ENCODE measurements around the gene FAM162A.

Gene FAM162A

GRCh38 chr3:122353893-122354401 is 30.0 kb upstream of the FAM162A start:
- TF ChIP-seq ZC3H10 (CRISPR knock-in tag; IDR thresholded peaks at IDR 0.05) (no peak), CSRNP3 (CRISPR knock-in tag; IDR thresholded peaks at IDR 0.05) (no peak), ISL1 (CRISPR knock-in tag; IDR thresholded peaks at IDR 0.05) (no peak)
- no peak for ATAC-seq

GRCh38 chr3:122355612-122356011 is 28.4 kb upstream of the FAM162A start:
- no peak for ATAC-seq
- TF ChIP-seq ZNF70 (CRISPR knock-in tag; IDR thresholded peaks at IDR 0.05): no peak
- no peak for TF ChIP-seq ZFP3 (CRISPR knock-in tag; IDR thresholded peaks at IDR 0.05)
- no peak for TF ChIP-seq OSR1 (CRISPR knock-in tag; IDR thresholded peaks at IDR 0.05)
- TF ChIP-seq ZFP30 (CRISPR knock-in tag; IDR thresholded peaks at IDR 0.05): no peak
- no peak for TF ChIP-seq TCF4 (CRISPR knock-in tag; IDR thresholded peaks at IDR 0.05; ENCODE audit: borderline replicate concordance)
- no peak for TF ChIP-seq CREB5 (CRISPR knock-in tag; IDR thresholded peaks at IDR 0.05; ENCODE audit: low read depth)

- TF ChIP-seq ZFP30 (CRISPR knock-in tag; IDR thresholded peaks at IDR 0.05) (no peak), ZFP3 (CRISPR knock-in tag; IDR thresholded peaks at IDR 0.05) (no peak), CSRNP3 (CRISPR knock-in tag; IDR thresholded peaks at IDR 0.05) (no peak)
- peak; percentile 69 for ATAC-seq
Observed at GRCh38 chr3:122356402-122356801, 27.6 kb upstream of the FAM162A start.

- TF ChIP-seq CREB5 (CRISPR knock-in tag; IDR thresholded peaks at IDR 0.05; ENCODE audit: low read depth) (peak; percentile 91), ZNF8 (CRISPR knock-in tag; IDR thresholded peaks at IDR 0.05) (no peak), ESRRG (CRISPR knock-in tag; IDR thresholded peaks at IDR 0.05) (0 out of 2 replicates have a peak, but pooled peaks have one; percentile 67), ZC3H10 (CRISPR knock-in tag; IDR thresholded peaks at IDR 0.05) (peak; percentile 75), TSHZ2 (CRISPR knock-in tag; IDR thresholded peaks at IDR 0.05) (peak; percentile 37; the same call in 1 of the 2 replicates), CSRNP3 (CRISPR knock-in tag; IDR thresholded peaks at IDR 0.05) (peak; percentile 90), PPARA (CRISPR knock-in tag; IDR thresholded peaks at IDR 0.05; ENCODE audit: borderline replicate concordance) (no peak), ISL1 (CRISPR knock-in tag; IDR thresholded peaks at IDR 0.05) (peak; percentile 95), RARB (CRISPR knock-in tag; IDR thresholded peaks at IDR 0.05) (no peak), GLIS3 (CRISPR knock-in tag; IDR thresholded peaks at IDR 0.05) (0 out of 2 replicates have a peak, but pooled peaks have one; percentile 51), TCF4 (CRISPR knock-in tag; IDR thresholded peaks at IDR 0.05; ENCODE audit: borderline replicate concordance) (peak; percentile 73), BACH2 (CRISPR knock-in tag; IDR thresholded peaks at IDR 0.05; ENCODE audit: borderline replicate concordance) (0 out of 2 replicates have a peak, but pooled peaks have one; percentile 48), PATZ1 (CRISPR knock-in tag; IDR thresholded peaks at IDR 0.05; ENCODE audit: borderline replicate concordance) (peak; percentile 84; the same call in 1 of the 2 replicates), SNAI2 (CRISPR knock-in tag; IDR thresholded peaks at IDR 0.05) (0 out of 2 replicates have a peak, but pooled peaks have one; percentile 69)
- ATAC-seq: peak; percentile 75
Observed at GRCh38 chr3:122357828-122358702, 25.9 kb upstream of the FAM162A start.
